ENCODE data around the gene TRPM1. TPM values are rescaled to one million over a fixed set of nuclear protein-coding genes. Genes with fewer than 3 reads are reported as not detected.

TRPM1 gene
- total RNA-seq, 1 donor from 2014 or later: not detected

DNA sequence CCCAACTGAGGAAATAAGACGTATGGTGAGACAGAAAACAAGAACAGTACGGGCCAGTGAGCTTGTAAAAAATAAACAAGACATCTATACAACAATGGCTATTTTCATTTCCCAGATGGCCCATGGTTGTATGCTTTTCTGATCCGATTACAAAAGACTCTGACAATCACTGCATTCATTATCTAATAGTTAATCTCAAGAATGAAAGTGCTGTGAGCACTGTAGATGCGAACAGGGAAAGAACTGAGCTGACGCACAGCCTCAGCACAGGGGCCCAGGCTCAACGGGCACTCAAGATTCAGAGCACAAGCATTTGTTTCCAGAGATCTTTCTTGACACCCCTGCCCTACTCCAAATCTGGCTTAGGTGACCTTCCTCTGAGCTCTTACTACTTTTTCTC, 117.0 kb downstream of the TRPM1 start:
- Histone ChIP-seq H3K36me3 (ENCODE audit: control insufficient read depth, insufficient read depth, low read length) (no peaks in the 10 kb centered on the region), H3K4me3 (ENCODE audit: low read depth, low read length) (no peak overlapping the region), H3K27me3 (ENCODE audit: control insufficient read depth, insufficient read depth, low read length) (no peaks in the 10 kb centered on the region)
- DNase-seq (ENCODE audit: low read depth): no peak
- TF ChIP-seq, protein P1, sequence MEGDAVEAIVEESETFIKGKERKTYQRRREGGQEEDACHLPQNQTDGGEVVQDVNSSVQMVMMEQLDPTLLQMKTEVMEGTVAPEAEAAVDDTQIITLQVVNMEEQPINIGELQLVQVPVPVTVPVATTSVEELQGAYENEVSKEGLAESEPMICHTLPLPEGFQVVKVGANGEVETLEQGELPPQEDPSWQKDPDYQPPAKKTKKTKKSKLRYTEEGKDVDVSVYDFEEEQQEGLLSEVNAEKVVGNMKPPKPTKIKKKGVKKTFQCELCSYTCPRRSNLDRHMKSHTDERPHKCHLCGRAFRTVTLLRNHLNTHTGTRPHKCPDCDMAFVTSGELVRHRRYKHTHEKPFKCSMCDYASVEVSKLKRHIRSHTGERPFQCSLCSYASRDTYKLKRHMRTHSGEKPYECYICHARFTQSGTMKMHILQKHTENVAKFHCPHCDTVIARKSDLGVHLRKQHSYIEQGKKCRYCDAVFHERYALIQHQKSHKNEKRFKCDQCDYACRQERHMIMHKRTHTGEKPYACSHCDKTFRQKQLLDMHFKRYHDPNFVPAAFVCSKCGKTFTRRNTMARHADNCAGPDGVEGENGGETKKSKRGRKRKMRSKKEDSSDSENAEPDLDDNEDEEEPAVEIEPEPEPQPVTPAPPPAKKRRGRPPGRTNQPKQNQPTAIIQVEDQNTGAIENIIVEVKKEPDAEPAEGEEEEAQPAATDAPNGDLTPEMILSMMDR (IDR thresholded peaks at IDR 0.05; ENCODE audit: insufficient read depth, low read length, poor library complexity, severe bottlenecking): no peak

DNA sequence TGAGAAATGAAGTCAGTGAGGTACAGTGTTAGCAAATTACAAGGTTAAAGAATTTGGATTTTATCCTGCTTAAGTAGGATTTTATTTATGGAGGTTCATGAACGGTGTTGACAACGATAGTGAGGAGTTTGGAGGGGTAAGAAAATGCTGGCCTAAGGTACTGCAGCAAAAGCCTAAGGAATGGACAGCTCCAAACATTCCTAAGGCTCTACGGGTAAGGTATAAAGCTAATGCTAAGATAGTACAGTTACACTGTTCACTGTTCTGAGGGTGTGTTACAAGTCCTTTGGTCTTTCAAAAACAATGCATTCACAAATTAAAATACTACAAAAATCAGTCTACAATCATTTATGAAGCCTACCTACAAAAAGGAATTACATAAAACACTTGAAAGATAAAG, 117.4 kb downstream of the TRPM1 start:
- Histone ChIP-seq H3K27me3 (ENCODE audit: control insufficient read depth, insufficient read depth, low read length) (no peaks in the 10 kb centered on the region), H3K4me3 (ENCODE audit: low read depth, low read length) (no peak overlapping the region), H3K36me3 (ENCODE audit: control insufficient read depth, insufficient read depth, low read length) (no peaks in the 10 kb centered on the region)
- DNase-seq (ENCODE audit: low read depth): no peak
- TF ChIP-seq, protein P1 (IDR thresholded peaks at IDR 0.05; ENCODE audit: insufficient read depth, low read length, poor library complexity, severe bottlenecking): no peak

DNA sequence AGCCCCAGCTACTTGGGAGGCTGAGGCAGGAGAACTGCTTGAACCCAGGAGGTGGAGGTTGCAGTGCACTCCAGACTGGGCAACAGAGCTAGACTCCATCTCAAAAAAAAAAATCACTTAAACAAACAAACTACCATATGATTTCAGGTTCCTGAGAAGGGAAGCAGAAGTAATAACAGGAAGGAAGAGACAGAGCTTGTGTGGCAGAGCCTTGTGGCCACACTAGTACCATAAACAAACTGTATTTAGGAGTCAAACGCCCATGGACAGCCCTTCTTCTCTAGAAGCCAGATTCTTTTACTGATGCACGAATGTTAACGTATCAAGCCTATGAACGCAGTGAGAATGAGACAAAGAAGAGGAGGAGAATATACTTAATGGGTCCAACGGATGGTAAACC, 122.1 kb downstream of the TRPM1 start:
- TF ChIP-seq, protein P1 (IDR thresholded peaks at IDR 0.05; ENCODE audit: insufficient read depth, low read length, poor library complexity, severe bottlenecking): no peak
- no peak overlapping the region for H3K4me3 ChIP-seq (ENCODE audit: low read depth, low read length)
- no peaks in the 10 kb centered on the region for H3K27me3 ChIP-seq (ENCODE audit: control insufficient read depth, insufficient read depth, low read length)
- no peaks in the 10 kb centered on the region for H3K36me3 ChIP-seq (ENCODE audit: control insufficient read depth, insufficient read depth, low read length)
- no peak for DNase-seq (ENCODE audit: low read depth)

GRCh38 chr15:30978328-30978727, 123.2 kb downstream of the TRPM1 start:
- DNase-seq (ENCODE audit: low read depth): no peak
- TF ChIP-seq, protein P1 (IDR thresholded peaks at IDR 0.05; ENCODE audit: insufficient read depth, low read length, poor library complexity, severe bottlenecking): no peak
- H3K36me3 ChIP-seq (ENCODE audit: control insufficient read depth, insufficient read depth, low read length): no peaks in the 10 kb centered on the region
- H3K27me3 ChIP-seq (ENCODE audit: control insufficient read depth, insufficient read depth, low read length): no peaks in the 10 kb centered on the region
- no peak overlapping the region for H3K4me3 ChIP-seq (ENCODE audit: low read depth, low read length)

GRCh38 chr15:30974112-30974511, 127.4 kb downstream of the TRPM1 start:
- DNase-seq (ENCODE audit: low read depth): no peak
- Histone ChIP-seq H3K27me3 (ENCODE audit: control insufficient read depth, insufficient read depth, low read length) (no peaks in the 10 kb centered on the region), H3K4me3 (ENCODE audit: low read depth, low read length) (no peak overlapping the region), H3K36me3 (ENCODE audit: control insufficient read depth, insufficient read depth, low read length) (no peaks in the 10 kb centered on the region)
- TF ChIP-seq, protein P1 (IDR thresholded peaks at IDR 0.05; ENCODE audit: insufficient read depth, low read length, poor library complexity, severe bottlenecking): no peak

GRCh38 chr15:30973379-30973778, 128.1 kb downstream of the TRPM1 start:
- TF ChIP-seq, protein P1 (IDR thresholded peaks at IDR 0.05; ENCODE audit: insufficient read depth, low read length, poor library complexity, severe bottlenecking): no peak
- H3K27me3 ChIP-seq (ENCODE audit: control insufficient read depth, insufficient read depth, low read length): no peaks in the 10 kb centered on the region
- H3K36me3 ChIP-seq (ENCODE audit: control insufficient read depth, insufficient read depth, low read length): no peaks in the 10 kb centered on the region
- H3K4me3 ChIP-seq (ENCODE audit: low read depth, low read length): no peak overlapping the region
- no peak for DNase-seq (ENCODE audit: low read depth)

All from kidney epithelial cell (primary cell).